GM23338 (cell line): ENCODE results near the gene SELENOV. TPM values are rescaled to one million over a fixed set of nuclear protein-coding genes. Genes with fewer than 3 reads are reported as not detected.

Source experiments
- ATAC-seq: fragments of 200-7000 bp; cut with Tn5 transposase; 3 replicates; pipeline ENCODE4 v1.9.1; 2020
- DNase-seq: peaks from one replicate; pipeline ENCODE4 v3.0.0-alpha.2; 2015; ENCODE audit warnings: low spot score
- H2AFZ ChIP-seq: fragments of 200-600 bp; sonication (generic); 2 replicates; pipeline ENCODE4 v1.8.0; 2016; ENCODE audit warnings: antibody characterized with exemption, mild to moderate bottlenecking, moderate library complexity
- H3F3A ChIP-seq: fragments of 200-600 bp; sonication (generic); replicated peaks from 2 replicates; pipeline ENCODE4 v1.8.0; 2017; ENCODE audit warnings: antibody characterized with exemption, mixed run types, low read depth
- H3K27ac ChIP-seq: fragments of 200-600 bp; sonication (generic); 2 replicates; pipeline ENCODE4 v1.6.1; 2016; ENCODE audit warnings: low read depth
- H3K27me3 ChIP-seq: fragments of 200-600 bp; sonication (generic); 2 replicates; pipeline ENCODE4 v1.8.0; 2016; ENCODE audit warnings: mild to moderate bottlenecking, mixed run types, moderate library complexity; ENCODE audit not compliant: insufficient read depth
- H3K36me3 ChIP-seq: fragments of 200-600 bp; sonication (generic); 2 replicates; pipeline ENCODE4 v1.8.0; 2016; ENCODE audit warnings: mild to moderate bottlenecking; ENCODE audit not compliant: insufficient read depth
- H3K4me1 ChIP-seq: fragments of 200-600 bp; sonication (generic); 2 replicates; pipeline ENCODE4 v1.8.0; 2016; ENCODE audit warnings: mild to moderate bottlenecking, moderate library complexity; ENCODE audit not compliant: insufficient read depth
- H3K4me2 ChIP-seq: fragments of 200-600 bp; sonication (generic); 2 replicates; pipeline ENCODE4 v1.7.1; 2017; ENCODE audit warnings: mixed run types
- H3K4me3 ChIP-seq: fragments of 200-600 bp; sonication (generic); 2 replicates; pipeline ENCODE4 v1.6.1; 2016; ENCODE audit warnings: mixed run types
- H3K79me2 ChIP-seq: fragments of 200-600 bp; sonication (generic); replicated peaks from 2 replicates; pipeline ENCODE4 v1.8.0; 2017; ENCODE audit warnings: mild to moderate bottlenecking; ENCODE audit not compliant: insufficient read depth
- H3K9me2 ChIP-seq: fragments of 200-600 bp; sonication (generic); 2 replicates; pipeline ENCODE4 v1.8.0; 2017; ENCODE audit not compliant: insufficient read depth
- H4K20me1 ChIP-seq: fragments of 200-600 bp; sonication (generic); replicated peaks from 2 replicates; pipeline ENCODE4 v1.8.0; 2017; ENCODE audit warnings: mild to moderate bottlenecking; ENCODE audit not compliant: insufficient read depth
- H3K27ac Mint-ChIP-seq: 2 replicates; pipeline ENCODE4 v1.8.0; 2020; ENCODE audit warnings: inconsistent platforms, mild to moderate bottlenecking, moderate library complexity, mixed read lengths
- H3K27me3 Mint-ChIP-seq: 3 replicates; pipeline ENCODE4 v1.8.0; 2022; ENCODE audit warnings: low read depth, mild to moderate bottlenecking, moderate library complexity, mixed read lengths, inconsistent platforms; ENCODE audit not compliant: insufficient read depth, poor library complexity
- H3K36me3 Mint-ChIP-seq: 3 replicates; pipeline ENCODE4 v1.8.0; 2021; ENCODE audit warnings: low read depth, mild to moderate bottlenecking, inconsistent platforms, moderate library complexity, mixed read lengths
- H3K4me1 Mint-ChIP-seq: 3 replicates; pipeline ENCODE4 v1.8.0; 2020; ENCODE audit warnings: mild to moderate bottlenecking, inconsistent platforms, mixed read lengths
- H3K4me3 Mint-ChIP-seq: 3 replicates; pipeline ENCODE4 v1.8.0; 2021; ENCODE audit warnings: moderate library complexity, mild to moderate bottlenecking, inconsistent platforms, mixed read lengths
- H3K9me3 Mint-ChIP-seq: 3 replicates; pipeline ENCODE4 v1.8.0; 2020; ENCODE audit warnings: moderate library complexity, mild to moderate bottlenecking, inconsistent platforms, mixed read lengths
- EZH2 ChIP-seq: fragments of 200-600 bp; sonication (generic); IDR thresholded peaks from one replicate; pipeline ENCODE4 v1.8.0; 2017; ENCODE audit warnings: antibody characterized with exemption, mild to moderate bottlenecking, low read depth; ENCODE audit not compliant: unreplicated experiment
- EZH2phosphoT487 ChIP-seq: fragments of 200-600 bp; sonication (generic); IDR thresholded peaks from one replicate; pipeline ENCODE4 v1.8.1; 2018; ENCODE audit warnings: antibody characterized with exemption; ENCODE audit not compliant: unreplicated experiment
- JUNB ChIP-seq: IDR thresholded peaks from one replicate; pipeline ENCODE4 v1.6.1; 2016; ENCODE audit warnings: antibody characterized with exemption; ENCODE audit not compliant: unreplicated experiment
- POLR2AphosphoS5 ChIP-seq: IDR thresholded peaks from 2 replicates; pipeline ENCODE4 v1.6.1; 2016; ENCODE audit warnings: antibody characterized with exemption, low read depth
- ZNF331 ChIP-seq: fragments of 250-450 bp; sonication (Bioruptor Pico); IDR thresholded peaks from 2 replicates; pipeline ENCODE4 v1.5.0; 2020; ENCODE audit warnings: low read depth, mild to moderate bottlenecking, moderate library complexity
- polyA plus RNA-seq: library from polyadenylated mRNA; unstranded; fragments of >200 nt; fragmentation: Nextera tagmentation; extraction: Ambion mirVana; gene quantifications from 2 replicates; pipeline ENCODE4 v1.2.1, GENCODE V29; 2016
- total RNA-seq: library from RNA; depleted of rRNA; stranded (reverse); fragments of >200 nt; shearing (Covaris generic); gene quantifications from 2 replicates; pipeline ENCODE4 v1.2.3, GENCODE V29; 2014
- TF ChIP-seq, protein P1 (sequence below), 2 experiments: fragments of 200-600 bp in 1 of 2; sonication (generic) in 1 of 2; conservative IDR thresholded peaks; 2 replicates each; pipeline versions ENCODE4 v1.5.1 to v1.6.1; 2016 to 2017; ENCODE audit warnings: antibody characterized with exemption in 2 of 2, low read depth in 2 of 2, mild to moderate bottlenecking in 2 of 2, moderate library complexity in 1 of 2
- TF ChIP-seq, protein P2 (sequence below): fragments of 250-450 bp; sonication (Bioruptor Pico); IDR thresholded peaks from 2 replicates; pipeline ENCODE4 v1.5.0; 2020; ENCODE audit warnings: mild to moderate bottlenecking, moderate library complexity

The SELENOV gene
- total and polyA plus RNA-seq, 2 experiments from 2014 or later: 8.0 to 8.7 TPM

DNA sequence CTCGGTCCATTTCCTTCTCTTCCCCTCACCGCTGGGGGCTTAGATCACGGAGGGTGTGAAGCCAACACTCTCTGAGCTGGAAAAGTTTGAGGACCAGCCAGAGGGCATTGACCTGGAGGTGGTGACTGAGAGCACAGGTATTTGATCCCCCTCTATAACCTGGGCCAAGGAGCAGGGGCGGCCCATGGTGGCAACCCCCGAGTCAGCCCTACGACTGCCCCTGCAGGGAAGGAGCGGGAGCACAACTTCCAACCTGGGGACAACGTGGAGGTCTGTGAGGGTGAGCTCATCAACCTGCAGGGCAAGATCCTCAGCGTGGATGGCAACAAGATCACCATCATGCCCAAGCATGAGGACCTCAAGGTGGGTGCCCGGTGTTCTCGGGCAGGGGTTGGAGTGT is 45.9 kb upstream of the SELENOV start:
- Histone ChIP-seq H3K27ac (no peak overlapping the region), H3K9me2 (no peaks in the 10 kb centered on the region), H4K20me1 (peaks cover 18% of the 10 kb centered on the region; the same call in 1 of the 2 replicates), H2AFZ (no peak overlapping the region), H3K27me3 (no peaks in the 10 kb centered on the region), H3K79me2 (no peaks in the 10 kb centered on the region), H3K4me3 (no peak overlapping the region), H3F3A (0 out of 2 replicates have a peak, but pooled peaks cover 10% of the 10 kb centered on the region), H3K4me2 (no peak overlapping the region), H3K4me1 (no peaks in the 10 kb centered on the region), H3K36me3 (peaks cover 38% of the 10 kb centered on the region)
- peak; percentile 55 for ATAC-seq
- Mint-ChIP-seq H3K27me3 (peaks cover 7% of the 10 kb centered on the region), H3K9me3 (no peaks in the 10 kb centered on the region; the same call in 2 of the 3 replicates), H3K4me3 (no peak overlapping the region), H3K27ac (no peak overlapping the region), H3K4me1 (no peaks in the 10 kb centered on the region; the same call in 2 of the 3 replicates), H3K36me3 (peaks cover 75% of the 10 kb centered on the region)
- DNase-seq: peak; percentile 29
- TF ChIP-seq, protein P1, sequence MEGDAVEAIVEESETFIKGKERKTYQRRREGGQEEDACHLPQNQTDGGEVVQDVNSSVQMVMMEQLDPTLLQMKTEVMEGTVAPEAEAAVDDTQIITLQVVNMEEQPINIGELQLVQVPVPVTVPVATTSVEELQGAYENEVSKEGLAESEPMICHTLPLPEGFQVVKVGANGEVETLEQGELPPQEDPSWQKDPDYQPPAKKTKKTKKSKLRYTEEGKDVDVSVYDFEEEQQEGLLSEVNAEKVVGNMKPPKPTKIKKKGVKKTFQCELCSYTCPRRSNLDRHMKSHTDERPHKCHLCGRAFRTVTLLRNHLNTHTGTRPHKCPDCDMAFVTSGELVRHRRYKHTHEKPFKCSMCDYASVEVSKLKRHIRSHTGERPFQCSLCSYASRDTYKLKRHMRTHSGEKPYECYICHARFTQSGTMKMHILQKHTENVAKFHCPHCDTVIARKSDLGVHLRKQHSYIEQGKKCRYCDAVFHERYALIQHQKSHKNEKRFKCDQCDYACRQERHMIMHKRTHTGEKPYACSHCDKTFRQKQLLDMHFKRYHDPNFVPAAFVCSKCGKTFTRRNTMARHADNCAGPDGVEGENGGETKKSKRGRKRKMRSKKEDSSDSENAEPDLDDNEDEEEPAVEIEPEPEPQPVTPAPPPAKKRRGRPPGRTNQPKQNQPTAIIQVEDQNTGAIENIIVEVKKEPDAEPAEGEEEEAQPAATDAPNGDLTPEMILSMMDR (conservative IDR thresholded peaks at IDR 0.05; ENCODE audit: low read depth in 2 of 2): 0 out of 4 replicates have a peak, but pooled peaks of 1 of the 2 experiments have one; percentile 9
- TF ChIP-seq JUNB: no peak

DNA sequence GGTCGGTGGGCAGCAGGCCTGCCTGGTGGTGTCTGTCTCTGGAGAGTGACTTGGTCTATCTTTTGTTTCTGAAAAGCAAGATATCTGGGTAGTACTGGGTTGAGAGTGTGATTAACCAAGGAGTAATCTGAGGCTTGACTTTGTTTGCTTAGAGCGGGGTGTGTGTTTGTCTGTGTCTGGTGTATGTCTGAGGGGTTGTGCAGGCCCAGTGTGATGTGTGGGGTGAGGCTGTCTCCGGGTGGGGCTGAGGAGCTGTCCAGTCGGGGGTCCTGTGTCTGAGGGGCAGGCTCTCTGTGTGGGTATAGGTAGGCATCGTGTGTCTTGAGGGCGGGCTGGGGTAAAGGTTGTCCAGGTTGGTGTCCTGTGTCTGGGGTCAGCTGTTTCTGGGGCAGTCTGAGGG is 45.4 kb upstream of the SELENOV start:
- peaks cover 79% of the 10 kb centered on the region for H3K36me3 Mint-ChIP-seq

More for the DNA sequence above, 45.4 kb upstream of the SELENOV start:
- peaks cover 13% of the 10 kb centered on the region; the same call in 1 of the 2 replicates for H3F3A ChIP-seq
- no peaks in the 10 kb centered on the region for H3K4me1 ChIP-seq
- peaks cover 9% of the 10 kb centered on the region for H3K27me3 Mint-ChIP-seq
- peaks cover 2% of the 10 kb centered on the region for H3K4me1 Mint-ChIP-seq
- H3K4me3 Mint-ChIP-seq: no peak overlapping the region; the same call in 2 of the 3 replicates
- no peak overlapping the region for H3K4me3 ChIP-seq
- peaks cover 38% of the 10 kb centered on the region for H3K36me3 ChIP-seq
- H3K27me3 ChIP-seq: no peaks in the 10 kb centered on the region
- TF ChIP-seq EZH2phosphoT487 (no peak), ZNF331 (CRISPR knock-in tag) (no peak), POLR2AphosphoS5 (no peak), EZH2 (no peak)
- TF ChIP-seq, protein P2, sequence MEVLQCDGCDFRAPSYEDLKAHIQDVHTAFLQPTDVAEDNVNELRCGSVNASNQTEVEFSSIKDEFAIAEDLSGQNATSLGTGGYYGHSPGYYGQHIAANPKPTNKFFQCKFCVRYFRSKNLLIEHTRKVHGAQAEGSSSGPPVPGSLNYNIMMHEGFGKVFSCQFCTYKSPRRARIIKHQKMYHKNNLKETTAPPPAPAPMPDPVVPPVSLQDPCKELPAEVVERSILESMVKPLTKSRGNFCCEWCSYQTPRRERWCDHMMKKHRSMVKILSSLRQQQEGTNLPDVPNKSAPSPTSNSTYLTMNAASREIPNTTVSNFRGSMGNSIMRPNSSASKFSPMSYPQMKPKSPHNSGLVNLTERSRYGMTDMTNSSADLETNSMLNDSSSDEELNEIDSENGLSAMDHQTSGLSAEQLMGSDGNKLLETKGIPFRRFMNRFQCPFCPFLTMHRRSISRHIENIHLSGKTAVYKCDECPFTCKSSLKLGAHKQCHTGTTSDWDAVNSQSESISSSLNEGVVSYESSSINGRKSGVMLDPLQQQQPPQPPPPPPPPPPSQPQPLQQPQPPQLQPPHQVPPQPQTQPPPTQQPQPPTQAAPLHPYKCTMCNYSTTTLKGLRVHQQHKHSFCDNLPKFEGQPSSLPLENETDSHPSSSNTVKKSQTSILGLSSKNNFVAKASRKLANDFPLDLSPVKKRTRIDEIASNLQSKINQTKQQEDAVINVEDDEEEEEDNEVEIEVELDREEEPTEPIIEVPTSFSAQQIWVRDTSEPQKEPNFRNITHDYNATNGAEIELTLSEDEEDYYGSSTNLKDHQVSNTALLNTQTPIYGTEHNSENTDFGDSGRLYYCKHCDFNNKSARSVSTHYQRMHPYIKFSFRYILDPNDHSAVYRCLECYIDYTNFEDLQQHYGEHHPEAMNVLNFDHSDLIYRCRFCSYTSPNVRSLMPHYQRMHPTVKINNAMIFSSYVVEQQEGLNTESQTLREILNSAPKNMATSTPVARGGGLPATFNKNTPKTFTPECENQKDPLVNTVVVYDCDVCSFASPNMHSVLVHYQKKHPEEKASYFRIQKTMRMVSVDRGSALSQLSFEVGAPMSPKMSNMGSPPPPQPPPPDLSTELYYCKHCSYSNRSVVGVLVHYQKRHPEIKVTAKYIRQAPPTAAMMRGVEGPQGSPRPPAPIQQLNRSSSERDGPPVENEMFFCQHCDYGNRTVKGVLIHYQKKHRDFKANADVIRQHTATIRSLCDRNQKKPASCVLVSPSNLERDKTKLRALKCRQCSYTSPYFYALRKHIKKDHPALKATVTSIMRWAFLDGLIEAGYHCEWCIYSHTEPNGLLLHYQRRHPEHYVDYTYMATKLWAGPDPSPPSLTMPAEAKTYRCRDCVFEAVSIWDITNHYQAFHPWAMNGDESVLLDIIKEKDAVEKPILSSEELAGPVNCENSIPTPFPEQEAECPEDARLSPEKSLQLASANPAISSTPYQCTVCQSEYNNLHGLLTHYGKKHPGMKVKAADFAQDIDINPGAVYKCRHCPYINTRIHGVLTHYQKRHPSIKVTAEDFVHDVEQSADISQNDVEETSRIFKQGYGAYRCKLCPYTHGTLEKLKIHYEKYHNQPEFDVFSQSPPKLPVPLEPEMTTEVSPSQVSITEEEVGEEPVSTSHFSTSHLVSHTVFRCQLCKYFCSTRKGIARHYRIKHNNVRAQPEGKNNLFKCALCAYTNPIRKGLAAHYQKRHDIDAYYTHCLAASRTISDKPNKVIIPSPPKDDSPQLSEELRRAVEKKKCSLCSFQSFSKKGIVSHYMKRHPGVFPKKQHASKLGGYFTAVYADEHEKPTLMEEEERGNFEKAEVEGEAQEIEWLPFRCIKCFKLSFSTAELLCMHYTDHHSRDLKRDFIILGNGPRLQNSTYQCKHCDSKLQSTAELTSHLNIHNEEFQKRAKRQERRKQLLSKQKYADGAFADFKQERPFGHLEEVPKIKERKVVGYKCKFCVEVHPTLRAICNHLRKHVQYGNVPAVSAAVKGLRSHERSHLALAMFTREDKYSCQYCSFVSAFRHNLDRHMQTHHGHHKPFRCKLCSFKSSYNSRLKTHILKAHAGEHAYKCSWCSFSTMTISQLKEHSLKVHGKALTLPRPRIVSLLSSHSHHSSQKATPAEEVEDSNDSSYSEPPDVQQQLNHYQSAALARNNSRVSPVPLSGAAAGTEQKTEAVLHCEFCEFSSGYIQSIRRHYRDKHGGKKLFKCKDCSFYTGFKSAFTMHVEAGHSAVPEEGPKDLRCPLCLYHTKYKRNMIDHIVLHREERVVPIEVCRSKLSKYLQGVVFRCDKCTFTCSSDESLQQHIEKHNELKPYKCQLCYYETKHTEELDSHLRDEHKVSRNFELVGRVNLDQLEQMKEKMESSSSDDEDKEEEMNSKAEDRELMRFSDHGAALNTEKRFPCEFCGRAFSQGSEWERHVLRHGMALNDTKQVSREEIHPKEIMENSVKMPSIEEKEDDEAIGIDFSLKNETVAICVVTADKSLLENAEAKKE (CRISPR knock-in tag): no peak
- peaks cover 18% of the 10 kb centered on the region; the same call in 1 of the 2 replicates for H4K20me1 ChIP-seq
- H3K9me2 ChIP-seq: no peaks in the 10 kb centered on the region
- H3K79me2 ChIP-seq: no peaks in the 10 kb centered on the region; the same call in 1 of the 2 replicates
- H2AFZ ChIP-seq: no peak overlapping the region
- no peak overlapping the region for H3K27ac ChIP-seq
- ATAC-seq (no peak), DNase-seq (no peak)
- H3K4me2 ChIP-seq: no peak overlapping the region
- H3K27ac Mint-ChIP-seq: no peak overlapping the region
- no peaks in the 10 kb centered on the region; the same call in 2 of the 3 replicates for H3K9me3 Mint-ChIP-seq
